ENCODE results near the gene CHD5.

GRCh38 chr1:6094801-6095505 is 85.2 kb downstream of the CHD5 start:
- no peak for TF ChIP-seq CTCF (IDR thresholded peaks at IDR 0.05; ENCODE audit: low read length)
- TF ChIP-seq EZH2phosphoT487 (IDR thresholded peaks at IDR 0.05; ENCODE audit: low read length), result no peak

Measured in MM.1S (cell line).